Activated CD8-positive, alpha-beta T cell treated with anti-CD3 and anti-CD28 coated beads, Interleukin-2, amount 10 ng/mL, durations not matched to agents 7 days and 5 days (primary cell): ENCODE results near the gene CCDC9. TPM values are rescaled to one million over a fixed set of nuclear protein-coding genes. Genes with fewer than 3 reads are reported as not detected.
A peak's percentile ranks its signal among the peaks of the same experiment; 100 is the strongest.
"Not testable (repeated sequence)": the region's sequence is repeated elsewhere in the genome, so short reads cannot be mapped to it uniquely, and the experiment has no call there.

ENCODE experiments used
- ATAC-seq: fragments of 150-1000 bp; cut with Tn5 transposase; one replicate; pipeline ENCODE4 v1.10.0; 2021; ENCODE audit warnings: moderate library complexity
- CTCF ChIA-PET: fragments of 350-600 bp; sonication (Branson Sonifier 250); formaldehyde crosslinking; loops from one replicate; lab custom pipeline; 2021; ENCODE audit warnings: antibody characterized with exemption; lab: Charles Lee
- POLR2A ChIA-PET: fragments of 350-600 bp; sonication (Branson Sonifier 250); formaldehyde crosslinking; loops from one replicate; lab custom pipeline; 2021; ENCODE audit warnings: antibody characterized with exemption; lab: Charles Lee
- DNase-seq: peaks from one replicate; pipeline ENCODE4 v3.0.0-alpha.2; 2020
- H3K27ac Mint-ChIP-seq: one replicate; pipeline ENCODE4 v1.8.0; 2021; ENCODE audit warnings: mild to moderate bottlenecking, mixed read lengths
- H3K27me3 Mint-ChIP-seq: one replicate; pipeline ENCODE4 v1.8.0; 2021; ENCODE audit warnings: low read depth, mixed read lengths
- H3K36me3 Mint-ChIP-seq: one replicate; pipeline ENCODE4 v1.8.0; 2021; ENCODE audit warnings: low read depth, mixed read lengths
- H3K4me1 Mint-ChIP-seq: one replicate; pipeline ENCODE4 v1.8.0; 2021; ENCODE audit warnings: low read depth, mixed read lengths
- H3K4me3 Mint-ChIP-seq: one replicate; pipeline ENCODE4 v1.8.0; 2021; ENCODE audit warnings: mild to moderate bottlenecking, mixed read lengths
- H3K9me3 Mint-ChIP-seq: one replicate; pipeline ENCODE4 v1.8.0; 2022; ENCODE audit warnings: mixed read lengths; ENCODE audit not compliant: insufficient read depth
- total RNA-seq, 2 experiments: library from RNA; stranded (reverse); gene quantifications; one replicate each; pipeline ENCODE4 v1.2.3, GENCODE V29; 2021

Gene CCDC9
- total RNA-seq, 2 experiments from 2014 or later, result 30.0 to 32.1 TPM

DNA sequence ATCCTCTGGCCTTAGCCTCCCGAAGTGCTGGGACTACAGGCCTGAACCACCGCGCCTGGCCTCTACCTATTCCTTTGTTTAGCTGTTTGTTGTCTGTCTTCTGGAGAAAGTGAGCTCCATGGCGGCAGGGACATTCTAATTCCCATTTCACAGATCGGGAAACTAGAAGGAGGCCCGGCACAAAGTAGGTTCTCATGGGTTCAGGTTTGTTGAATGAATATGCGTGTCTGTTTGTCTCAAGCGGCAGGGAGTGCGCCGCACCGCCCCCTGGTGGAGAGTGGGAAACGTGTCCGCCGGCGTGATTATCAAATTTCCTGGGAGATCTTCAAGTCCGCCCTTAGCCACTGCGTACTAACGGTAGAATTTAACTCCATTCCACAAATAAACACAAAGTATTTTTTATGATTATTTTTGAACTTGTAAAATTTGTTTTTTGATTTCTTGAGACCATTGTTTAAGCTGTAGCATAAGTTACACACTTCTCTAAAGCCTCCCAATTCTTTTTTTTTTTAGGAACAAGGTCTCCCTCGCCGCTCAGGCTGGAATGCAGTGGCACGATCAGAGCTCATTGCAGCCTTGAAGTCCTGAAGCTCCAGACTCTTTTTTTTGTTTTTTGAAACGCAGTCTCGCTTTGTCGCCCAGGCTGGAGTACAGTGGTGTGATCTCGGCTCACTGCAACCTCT lies 8.9 kb upstream of the CCDC9 start:
- DNase-seq (peak; percentile 88), ATAC-seq (no peak)
- Mint-ChIP-seq H3K27me3 (no peaks in the 10 kb centered on the region), H3K4me3 (no peak overlapping the region), H3K27ac (no peak overlapping the region), H3K4me1 (peaks cover 35% of the 10 kb centered on the region), H3K36me3 (no peaks in the 10 kb centered on the region), H3K9me3 (no peaks in the 10 kb centered on the region)
- ChIA-PET POLR2A (interaction anchor here (0.6 to 2.5 kb wide), 3 partner anchors 9 to 21 kb away, joined by 3 to 12 read pairs (median 3); no protein-coding TSS in a partner anchor), CTCF (interaction anchor here (0.6 to 6.8 kb wide), 24 partner anchors 8 to 293 kb away, joined by 3 to 484 read pairs (median 4); partner anchors contain the start of genes CCDC9, INAFM1 and SAE1)

DNA sequence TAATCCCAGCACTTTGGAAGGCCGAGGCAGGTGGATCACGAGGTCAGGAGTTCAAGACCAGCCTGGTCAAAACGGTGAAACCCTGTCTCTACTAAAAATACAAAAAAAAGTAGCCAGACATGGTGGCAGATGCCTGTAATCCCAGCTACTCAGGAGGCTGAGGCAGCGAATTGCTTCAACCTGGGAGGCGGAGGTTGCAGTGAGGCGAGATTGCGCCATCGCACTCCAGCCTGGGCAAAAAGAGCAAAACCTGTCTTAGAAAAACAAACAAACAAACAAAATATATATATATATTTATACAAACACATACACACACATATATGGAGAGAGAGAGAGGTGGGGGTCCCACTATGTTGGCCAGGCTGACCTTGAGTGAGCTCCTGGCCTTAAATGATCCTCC lies 3.3 kb upstream of the CCDC9 start:
- ChIA-PET CTCF (interaction anchor here (0.8 to 5.9 kb wide), 3 partner anchors 8 to 240 kb away, joined by 3 to 76 read pairs (median 8); no protein-coding TSS in a partner anchor), POLR2A (interaction anchor here (1.0 to 1.3 kb wide), 2 partner anchors 21 to 27 kb away, joined by 3 to 4 read pairs; no protein-coding TSS in a partner anchor)
- H3K9me3 Mint-ChIP-seq, DNase-seq, H3K27ac Mint-ChIP-seq, H3K27me3 Mint-ChIP-seq, H3K4me3 Mint-ChIP-seq, ATAC-seq, H3K36me3 Mint-ChIP-seq: not testable (repeated sequence)
- H3K4me1 Mint-ChIP-seq, result peaks cover 23% of the 10 kb centered on the region

DNA sequence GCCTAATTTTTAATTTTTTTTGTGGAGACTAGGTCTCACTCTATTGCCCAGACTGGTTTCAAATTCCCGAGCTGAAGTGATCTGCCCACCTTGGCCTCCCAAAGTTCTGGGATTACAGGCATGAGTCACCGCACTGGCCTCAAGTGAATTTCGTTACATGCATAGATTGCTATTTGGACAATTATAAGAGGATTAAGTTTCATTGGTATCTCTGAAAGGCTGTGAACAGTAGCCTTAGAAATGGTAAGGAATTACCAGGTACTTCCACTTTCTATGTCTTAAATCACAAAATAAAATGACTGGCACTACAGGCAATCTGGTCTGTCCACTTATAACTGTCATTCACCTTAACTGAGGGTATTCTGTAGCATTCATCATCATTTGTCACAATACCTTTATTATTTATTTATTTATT lies 2.9 kb upstream of the CCDC9 start:
- DNase-seq, result no peak
- no peaks in the 10 kb centered on the region for H3K9me3 Mint-ChIP-seq
- ChIA-PET POLR2A (interaction anchor here (1.3 kb wide), 1 partner anchor 27 kb away, joined by 3 read pairs; no protein-coding TSS in a partner anchor), CTCF (interaction anchor here (0.8 to 5.9 kb wide), 3 partner anchors 9 to 43 kb away, joined by 3 to 76 read pairs (median 8); no protein-coding TSS in a partner anchor)
- ATAC-seq, result no peak
- no peak overlapping the region for H3K27ac Mint-ChIP-seq
- peaks cover 27% of the 10 kb centered on the region for H3K4me1 Mint-ChIP-seq
- H3K4me3 Mint-ChIP-seq, result no peak overlapping the region
- peaks cover 12% of the 10 kb centered on the region for H3K36me3 Mint-ChIP-seq
- H3K27me3 Mint-ChIP-seq, result no peaks in the 10 kb centered on the region

DNA sequence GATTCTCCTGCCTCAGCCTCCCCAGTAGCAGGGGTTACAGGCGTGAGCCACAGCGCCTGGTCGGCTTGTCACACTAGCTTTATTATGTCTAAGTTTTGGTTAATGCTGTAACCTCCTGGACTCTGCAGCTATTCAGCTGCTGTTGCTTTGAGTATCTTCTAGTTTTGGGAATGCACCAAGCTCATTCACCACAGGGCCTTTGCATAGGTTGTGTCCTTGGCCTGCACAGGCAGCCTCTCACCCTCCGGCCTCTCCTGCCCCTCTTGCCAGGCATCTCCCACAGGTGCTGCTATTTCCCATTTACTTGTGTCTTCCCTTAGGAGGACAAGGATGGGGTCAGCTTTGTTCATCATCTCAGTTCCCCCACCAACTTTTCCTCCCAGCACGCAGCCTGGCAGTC lies 2.4 kb upstream of the CCDC9 start:
- H3K4me3 Mint-ChIP-seq, result no peak overlapping the region
- H3K27me3 Mint-ChIP-seq, result no peaks in the 10 kb centered on the region
- H3K4me1 Mint-ChIP-seq, result peaks cover 32% of the 10 kb centered on the region
- H3K27ac Mint-ChIP-seq, result no peak overlapping the region
- DNase-seq (no peak), ATAC-seq (no peak)
- CTCF ChIA-PET, result interaction anchor here (0.8 to 5.9 kb wide), 3 partner anchors 9 to 44 kb away, joined by 3 to 76 read pairs (median 8); no protein-coding TSS in a partner anchor
- H3K36me3 Mint-ChIP-seq, result peaks cover 17% of the 10 kb centered on the region
- POLR2A ChIA-PET, result interaction anchor here (1.3 kb wide), 1 partner anchor 28 kb away, joined by 3 read pairs; no protein-coding TSS in a partner anchor
- no peaks in the 10 kb centered on the region for H3K9me3 Mint-ChIP-seq

DNA sequence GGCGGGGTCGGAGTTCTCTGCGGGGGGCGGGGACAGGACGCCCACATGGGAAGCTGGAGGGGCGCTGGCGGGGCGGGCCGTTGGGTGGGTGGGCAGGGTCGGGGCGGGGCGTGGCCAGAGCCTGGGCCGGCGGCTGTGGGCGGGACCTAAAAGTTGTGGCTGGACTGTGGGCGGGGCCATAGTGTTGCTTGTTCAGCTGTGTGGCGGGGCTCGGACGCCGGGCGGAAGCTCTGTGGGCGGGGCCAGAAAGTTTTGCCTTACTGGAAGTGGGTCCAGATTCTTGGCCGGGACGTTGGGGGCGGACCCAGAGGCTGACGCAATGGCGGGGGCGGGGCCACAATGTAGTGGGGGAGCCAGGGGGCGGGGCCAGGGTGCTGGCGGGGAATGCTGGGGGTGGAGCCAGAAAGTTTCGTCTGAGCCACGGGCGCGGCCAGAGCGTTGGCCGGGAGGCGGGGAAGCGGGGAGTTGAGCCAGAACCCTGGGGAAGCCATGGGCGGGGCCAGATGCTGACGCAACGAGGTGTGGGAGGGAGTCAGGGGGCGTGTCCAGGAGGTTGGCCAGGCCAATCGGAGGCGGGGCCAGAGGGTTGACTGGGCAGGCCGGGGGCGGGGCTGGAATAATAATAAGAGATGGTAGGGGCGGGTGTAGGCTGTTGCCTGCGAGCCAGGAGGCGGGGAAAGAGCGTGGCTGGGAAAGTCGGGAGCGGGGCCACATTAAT lies 527 bp downstream of the CCDC9 start:
- H3K4me1 Mint-ChIP-seq, result peaks cover 43% of the 10 kb centered on the region
- ChIA-PET POLR2A (interaction anchor here (0.6 to 2.6 kb wide), 17 partner anchors 9 to 162 kb away, joined by 3 to 43 read pairs (median 5); partner anchors contain the start of genes INAFM1, SAE1 and ZC3H4), CTCF (interaction anchor here (0.6 to 5.9 kb wide), 11 partner anchors 10 to 227 kb away, joined by 3 to 76 read pairs (median 4); partner anchors contain the start of genes INAFM1 and KPTN)
- H3K4me3 Mint-ChIP-seq, result peak overlapping the region; percentile 87
- no peaks in the 10 kb centered on the region for H3K9me3 Mint-ChIP-seq
- DNase-seq (peak; percentile 100), ATAC-seq (peak; percentile 88)
- H3K27me3 Mint-ChIP-seq, result no peaks in the 10 kb centered on the region
- H3K36me3 Mint-ChIP-seq, result peaks cover 38% of the 10 kb centered on the region
- H3K27ac Mint-ChIP-seq, result peak overlapping the region; percentile 97

DNA sequence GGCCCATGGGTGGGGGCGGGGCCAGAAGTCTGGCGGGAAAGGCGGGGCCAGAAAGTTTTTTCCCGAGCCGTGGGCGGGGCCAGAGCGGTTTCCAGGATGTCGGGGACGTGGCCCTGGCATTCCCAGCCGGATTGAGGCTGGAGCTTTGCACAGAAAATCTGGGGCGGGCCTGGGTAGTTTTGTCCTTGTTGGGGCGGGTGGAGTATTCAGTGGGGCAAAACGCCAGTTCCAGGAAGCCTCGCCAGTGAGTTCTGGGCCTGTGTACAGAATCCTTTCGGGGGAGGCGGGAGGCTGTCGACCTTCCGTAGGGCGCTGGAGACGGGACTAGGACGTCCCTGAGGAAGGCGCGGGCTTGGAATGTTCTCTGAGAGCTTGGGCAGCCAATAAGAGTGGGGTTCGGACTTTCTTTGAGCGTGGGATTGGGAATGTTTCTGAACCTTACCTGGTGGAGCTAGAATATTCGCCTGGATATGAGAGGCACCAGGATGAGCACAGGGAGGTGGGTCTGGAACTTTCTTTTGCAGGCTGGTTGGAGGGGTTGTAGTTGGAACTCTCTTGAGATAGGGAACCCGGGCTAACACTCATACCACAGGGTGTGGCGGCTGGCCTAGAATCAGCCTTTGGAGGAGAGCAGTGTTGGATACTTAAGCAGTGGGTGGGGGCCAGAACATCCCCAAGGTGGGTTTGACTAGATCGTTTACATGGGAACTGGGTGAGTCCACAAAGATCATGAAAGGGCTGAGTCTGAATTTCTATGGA lies 1.3 kb downstream of the CCDC9 start:
- Mint-ChIP-seq H3K4me3 (peak overlapping the region; percentile 87), H3K36me3 (peaks cover 43% of the 10 kb centered on the region), H3K27ac (peak overlapping the region; percentile 97), H3K9me3 (no peaks in the 10 kb centered on the region), H3K4me1 (peaks cover 45% of the 10 kb centered on the region), H3K27me3 (no peaks in the 10 kb centered on the region)
- peak; percentile 13 for ATAC-seq
- POLR2A ChIA-PET, result interaction anchor here (1.2 to 2.6 kb wide), 7 partner anchors 13 to 162 kb away, joined by 3 to 43 read pairs (median 8); partner anchors contain the start of genes INAFM1 and ZC3H4
- no peak for DNase-seq
- CTCF ChIA-PET, result interaction anchor here (3.1 to 5.9 kb wide), 2 partner anchors 10 to 13 kb away, joined by 31 to 76 read pairs; no protein-coding TSS in a partner anchor

DNA sequence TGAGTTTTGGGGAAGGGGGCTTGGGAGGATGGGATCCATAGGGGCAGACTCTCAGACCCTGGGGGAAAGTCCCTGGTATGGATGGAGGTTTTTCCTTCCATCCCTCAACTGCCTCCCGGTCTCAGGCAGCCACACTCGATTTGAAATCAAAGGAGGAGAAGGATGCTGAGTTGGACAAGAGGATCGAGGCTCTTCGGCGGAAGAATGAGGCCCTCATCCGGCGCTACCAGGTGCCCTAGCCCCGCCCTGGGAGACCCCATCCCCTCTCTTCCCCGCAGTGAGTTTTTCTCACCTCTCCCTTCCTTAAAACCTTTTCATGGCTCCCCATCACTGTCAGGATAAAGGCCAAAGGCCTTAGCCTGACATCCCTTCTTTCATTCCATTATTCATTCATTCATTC lies 2.1 kb downstream of the CCDC9 start:
- Mint-ChIP-seq H3K9me3 (no peaks in the 10 kb centered on the region), H3K36me3 (peaks cover 43% of the 10 kb centered on the region), H3K27ac (peak overlapping the region; percentile 97), H3K4me3 (peak overlapping the region; percentile 87), H3K4me1 (peaks cover 45% of the 10 kb centered on the region), H3K27me3 (no peaks in the 10 kb centered on the region)
- ATAC-seq, result no peak
- DNase-seq, result no peak
- POLR2A ChIA-PET, result no interaction called here
- CTCF ChIA-PET, result no interaction called here

DNA sequence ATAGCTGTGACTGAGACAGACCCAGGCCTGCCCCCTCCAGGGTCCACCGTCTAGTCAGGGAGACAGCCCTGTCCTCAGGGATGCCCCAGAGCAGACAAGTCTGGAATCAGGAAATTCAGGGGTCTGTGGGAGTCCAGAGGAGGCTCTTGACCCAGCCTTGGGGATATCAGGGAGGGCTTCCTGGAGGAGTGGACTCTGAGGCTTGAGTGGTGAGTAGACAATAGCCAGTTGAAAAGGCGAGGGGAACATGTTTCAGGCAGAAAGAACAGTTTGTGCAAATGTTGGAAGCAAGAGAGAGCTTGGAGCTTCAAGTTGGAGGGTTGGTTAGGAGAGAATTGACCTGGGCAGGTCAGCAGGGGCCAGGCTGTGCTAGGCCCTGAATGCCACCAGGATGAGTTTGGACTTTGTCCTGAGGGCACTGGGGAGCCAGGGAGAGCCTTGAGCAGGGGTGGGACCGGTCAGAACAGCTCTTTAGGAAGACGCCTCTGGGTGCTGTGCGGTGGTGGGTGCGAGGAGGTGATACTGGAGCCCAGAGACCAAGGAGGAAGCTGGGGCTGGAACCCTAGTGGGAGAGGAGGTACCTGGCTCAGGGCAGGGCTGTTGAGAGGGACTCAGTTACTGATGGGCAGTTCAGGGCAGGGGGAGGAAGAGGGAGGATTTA lies 2.7 kb downstream of the CCDC9 start:
- Mint-ChIP-seq H3K36me3 (peaks cover 43% of the 10 kb centered on the region), H3K4me1 (peaks cover 45% of the 10 kb centered on the region), H3K27ac (peak overlapping the region; percentile 45), H3K4me3 (peak overlapping the region; percentile 87), H3K9me3 (no peaks in the 10 kb centered on the region), H3K27me3 (no peaks in the 10 kb centered on the region)
- ChIA-PET POLR2A (interaction anchor here (0.8 kb wide), 1 partner anchor 15 kb away, joined by 5 read pairs; no protein-coding TSS in a partner anchor), CTCF (no interaction called here)
- DNase-seq (no peak), ATAC-seq (no peak)

DNA sequence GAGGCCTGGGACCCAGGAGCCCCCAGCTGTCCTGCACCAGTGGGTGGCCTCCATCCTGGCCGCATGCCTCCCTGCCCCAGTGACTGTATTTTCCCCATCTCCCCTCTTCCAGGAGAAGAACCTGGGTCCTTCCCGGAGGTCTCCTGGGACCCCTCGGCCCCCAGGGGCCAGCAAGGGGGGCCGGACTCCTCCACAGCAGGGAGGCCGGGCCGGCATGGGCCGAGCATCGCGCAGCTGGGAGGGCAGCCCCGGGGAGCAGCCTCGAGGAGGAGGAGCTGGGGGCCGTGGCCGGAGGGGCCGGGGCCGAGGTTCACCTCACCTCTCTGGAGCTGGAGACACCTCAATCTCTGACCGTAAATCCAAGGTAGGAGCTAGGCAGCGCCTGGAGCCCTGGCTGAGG lies 4.2 kb downstream of the CCDC9 start:
- ATAC-seq (no peak), DNase-seq (no peak)
- H3K36me3 Mint-ChIP-seq, result peaks cover 51% of the 10 kb centered on the region
- H3K27me3 Mint-ChIP-seq, result no peaks in the 10 kb centered on the region
- H3K9me3 Mint-ChIP-seq, result no peaks in the 10 kb centered on the region
- ChIA-PET POLR2A (interaction anchor here (1.1 kb wide), 1 partner anchor 9 kb away, joined by 3 read pairs; no protein-coding TSS in a partner anchor), CTCF (no interaction called here)
- peak overlapping the region; percentile 47 for H3K27ac Mint-ChIP-seq
- H3K4me1 Mint-ChIP-seq, result peaks cover 45% of the 10 kb centered on the region
- no peak overlapping the region for H3K4me3 Mint-ChIP-seq

DNA sequence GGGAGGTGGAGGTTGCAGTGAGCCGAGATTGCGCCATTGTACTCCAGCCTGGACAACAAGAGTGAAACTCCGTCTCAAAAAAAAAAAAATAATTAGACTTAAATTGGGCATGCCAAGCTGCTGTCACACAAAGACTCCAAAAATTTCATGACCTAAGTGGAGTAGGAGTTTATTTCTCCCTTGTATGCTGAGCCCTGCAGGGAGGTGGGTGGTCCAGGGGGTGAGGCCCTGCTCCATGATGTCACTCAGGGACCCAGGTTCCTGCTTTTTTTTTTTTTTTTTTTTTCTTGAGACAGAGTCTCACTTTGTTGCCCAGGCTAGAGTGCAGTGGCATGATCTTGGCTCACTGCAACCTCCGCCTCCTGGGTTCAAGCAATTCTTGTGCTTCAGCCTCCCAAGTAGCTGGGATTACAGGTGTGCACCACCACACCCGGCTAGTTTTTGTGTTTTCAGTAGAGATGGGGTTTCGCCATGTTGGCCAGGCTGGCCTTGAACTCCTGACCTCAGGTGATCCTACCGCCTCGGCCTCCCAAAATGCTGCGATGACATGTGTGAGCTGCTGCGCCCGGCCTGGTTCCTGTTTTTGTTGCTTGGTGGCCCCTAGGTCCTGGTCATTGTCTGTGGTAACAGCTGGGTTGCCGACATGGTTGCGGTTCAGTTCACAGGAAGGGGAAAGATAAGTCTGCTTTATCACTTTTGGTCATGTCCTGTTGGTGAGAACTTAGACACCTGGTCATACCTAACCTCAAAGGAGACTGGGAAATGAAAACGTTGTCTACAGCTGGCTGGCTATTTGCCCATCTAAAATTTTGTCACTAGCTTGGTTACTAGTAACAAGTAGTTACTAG lies 5.8 kb downstream of the CCDC9 start:
- H3K27me3 Mint-ChIP-seq, result not testable (repeated sequence)
- CTCF ChIA-PET, result interaction anchor here (0.9 to 1.0 kb wide), 2 partner anchors 8 to 10 kb away, joined by 3 read pairs; no protein-coding TSS in a partner anchor
- peaks cover 60% of the 10 kb centered on the region for H3K36me3 Mint-ChIP-seq

More for the DNA sequence above, 5.8 kb downstream of the CCDC9 start:
- H3K9me3 Mint-ChIP-seq, H3K4me3 Mint-ChIP-seq, DNase-seq, H3K27ac Mint-ChIP-seq, ATAC-seq: not testable (repeated sequence)
- POLR2A ChIA-PET, result interaction anchor here (1.2 kb wide), 1 partner anchor 12 kb away, joined by 6 read pairs; the partner anchor contains the start of gene INAFM1
- peaks cover 38% of the 10 kb centered on the region for H3K4me1 Mint-ChIP-seq
